Activated CD4-positive, CD25-positive, alpha-beta regulatory T cell treated with anti-CD3 and anti-CD28 coated beads, Interleukin-2, amount 50 U/mL, for 72 hours (primary cell): ENCODE data around the gene COMMD10.

Experiments used
- DNase-seq: peaks from one replicate; pipeline ENCODE4 v3.0.0; 2021

The COMMD10 gene

DNA sequence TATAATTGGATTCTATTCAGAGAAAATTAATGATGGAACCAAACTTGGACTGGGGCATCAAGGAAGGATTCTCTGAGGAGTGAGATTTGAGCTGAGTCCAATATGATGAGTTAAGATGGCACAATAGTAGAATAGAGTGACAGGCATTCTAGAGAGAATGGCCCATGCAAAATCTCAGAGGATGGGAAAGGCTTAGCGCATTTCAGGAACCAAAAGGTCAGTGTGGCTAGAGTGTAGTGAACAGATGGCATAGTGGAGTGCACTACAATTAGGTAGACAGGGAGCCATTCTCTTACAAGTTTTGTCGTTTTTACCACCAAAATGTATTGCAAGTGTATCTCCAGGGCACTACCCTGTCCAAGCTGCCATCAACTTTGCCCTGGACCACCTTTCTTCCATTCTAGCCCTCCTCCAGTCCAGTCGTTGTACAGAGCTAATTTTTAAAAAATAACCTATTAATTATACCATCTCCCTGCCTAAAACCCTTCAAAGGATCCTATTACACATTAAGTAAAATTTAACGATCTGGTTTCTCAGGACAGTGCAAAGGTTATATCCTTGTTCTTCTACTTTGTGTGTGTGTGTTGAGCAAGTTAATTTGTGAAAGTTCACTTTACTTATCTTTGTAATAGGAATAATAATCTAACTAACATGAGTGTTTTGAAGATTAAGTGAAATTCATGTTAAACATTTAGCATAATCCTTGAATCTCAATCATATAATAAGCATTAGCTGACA, 211.7 kb downstream of the COMMD10 start:
- no peak for DNase-seq

DNA sequence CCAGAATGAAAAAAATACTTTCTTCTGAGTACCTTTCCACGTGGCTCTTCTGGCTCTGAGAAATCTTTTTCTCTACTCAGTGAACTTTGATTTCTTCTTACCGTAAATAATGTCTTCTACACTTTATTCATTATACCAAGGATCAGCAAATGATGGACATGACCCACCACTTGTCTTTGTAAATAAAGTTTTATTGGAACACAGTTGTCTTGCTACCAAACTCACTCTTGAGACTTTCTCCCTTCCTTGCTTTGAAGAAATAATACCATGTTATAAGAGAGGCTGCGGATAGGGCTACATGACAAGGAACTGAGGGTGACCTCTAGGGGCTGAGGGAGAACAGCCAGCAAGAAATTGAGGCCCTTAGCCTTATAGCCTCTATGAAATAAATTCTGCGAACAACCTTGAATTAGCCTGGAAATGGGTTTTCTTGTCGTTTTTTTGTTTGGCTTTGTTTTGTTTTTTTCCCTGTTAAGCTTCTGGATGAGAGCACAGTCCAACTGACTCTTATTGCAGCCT, 212.5 kb downstream of the COMMD10 start:
- no peak for DNase-seq

DNA sequence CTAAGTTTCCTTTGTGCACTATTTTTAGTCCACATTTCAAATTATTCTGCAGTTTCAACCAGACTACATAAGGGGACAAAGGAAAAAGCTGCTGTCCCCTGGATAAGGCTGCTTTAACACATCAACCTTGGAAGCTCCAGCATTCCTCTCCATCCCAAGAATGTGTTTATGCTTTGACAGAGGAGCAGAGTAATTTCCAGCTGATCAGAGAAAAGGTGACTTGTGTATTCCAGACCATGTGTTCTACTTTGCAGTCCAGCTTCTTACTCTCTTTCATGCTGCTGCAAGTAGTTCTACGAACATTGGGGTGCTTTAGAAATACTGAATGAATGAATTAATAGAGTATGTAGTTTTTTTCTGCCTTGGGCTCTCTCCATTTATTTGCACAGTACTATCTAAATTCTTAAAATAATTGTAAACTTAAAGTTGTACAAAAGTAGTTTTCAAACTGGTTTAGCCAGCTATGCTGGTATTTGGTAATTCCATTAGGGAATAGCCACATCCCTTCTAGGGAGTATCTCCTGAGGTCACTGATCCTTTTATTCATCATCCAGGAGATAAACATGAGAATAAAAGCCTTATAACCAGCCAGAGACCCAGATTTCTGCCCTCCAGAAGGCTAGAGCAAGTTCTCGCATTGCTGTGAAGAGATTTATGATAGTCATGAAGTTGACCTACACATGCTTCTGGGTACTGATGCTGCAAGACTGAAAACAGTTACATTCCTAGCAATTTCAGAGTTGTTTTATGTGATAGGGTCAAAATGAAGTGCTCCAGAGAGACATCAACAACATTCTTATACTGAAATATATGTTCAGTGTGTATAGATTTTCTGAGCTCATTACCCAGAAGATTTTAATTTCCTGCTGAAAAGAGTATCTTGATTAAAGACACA, 215.2 kb downstream of the COMMD10 start:
- no peak for DNase-seq

DNA sequence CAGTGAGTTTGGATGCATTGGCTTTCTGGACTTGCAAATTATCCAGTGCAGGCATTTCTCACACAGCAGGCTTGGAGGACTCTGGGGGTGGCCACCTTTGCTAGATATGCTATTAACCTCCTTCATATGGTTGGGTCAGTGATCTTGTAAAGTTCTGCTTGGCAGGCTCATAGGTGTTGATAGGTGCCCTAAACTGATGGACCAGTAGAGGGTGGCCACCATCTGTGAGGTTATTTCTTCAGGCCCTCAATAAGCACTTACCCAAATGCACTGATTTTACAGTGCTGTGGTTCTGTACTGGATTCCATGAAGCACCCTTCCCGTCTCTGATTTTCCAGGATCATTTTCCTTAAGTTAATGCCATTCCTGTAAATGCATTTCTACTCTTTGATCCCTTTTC, 216.3 kb downstream of the COMMD10 start:
- DNase-seq = no peak

DNA sequence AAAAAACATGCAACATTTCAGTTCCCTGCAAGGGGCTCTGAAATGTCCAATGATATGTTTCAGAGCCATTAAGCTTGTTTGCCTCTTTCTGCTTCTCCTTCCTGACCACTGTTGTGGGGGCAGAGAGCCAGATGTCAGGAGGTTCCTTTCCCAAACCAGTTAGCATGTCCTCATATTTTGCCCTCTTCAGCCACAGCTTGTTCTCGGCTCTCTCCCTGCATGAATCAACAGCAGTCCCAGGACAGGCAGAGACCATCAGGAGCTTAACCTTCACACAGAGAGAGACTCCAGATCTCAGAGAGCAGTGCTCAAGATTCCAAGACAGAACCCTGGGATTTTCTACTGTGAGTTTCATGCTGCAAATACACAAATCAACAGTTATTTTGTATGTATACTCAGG, 218.5 kb downstream of the COMMD10 start:
- no peak for DNase-seq

DNA sequence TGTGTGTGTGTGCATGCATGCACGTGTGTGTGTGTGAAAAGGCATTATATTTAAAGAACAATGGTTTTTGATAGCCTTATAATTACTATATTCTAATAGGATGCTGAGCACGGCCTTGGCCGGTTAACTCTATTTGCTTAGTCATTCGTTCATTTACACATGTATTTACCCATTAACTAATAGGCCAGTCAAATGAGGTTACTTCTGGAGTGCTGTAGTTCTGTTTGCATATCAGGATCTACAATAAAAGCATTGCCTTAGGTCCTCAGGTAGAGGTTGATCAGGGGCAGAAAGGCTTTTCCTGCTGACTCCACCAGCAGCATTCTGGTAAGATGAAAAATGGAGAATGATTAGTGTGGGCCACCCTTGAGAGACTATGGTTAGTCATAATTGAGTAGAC, 219.0 kb downstream of the COMMD10 start:
- DNase-seq = no peak

DNA sequence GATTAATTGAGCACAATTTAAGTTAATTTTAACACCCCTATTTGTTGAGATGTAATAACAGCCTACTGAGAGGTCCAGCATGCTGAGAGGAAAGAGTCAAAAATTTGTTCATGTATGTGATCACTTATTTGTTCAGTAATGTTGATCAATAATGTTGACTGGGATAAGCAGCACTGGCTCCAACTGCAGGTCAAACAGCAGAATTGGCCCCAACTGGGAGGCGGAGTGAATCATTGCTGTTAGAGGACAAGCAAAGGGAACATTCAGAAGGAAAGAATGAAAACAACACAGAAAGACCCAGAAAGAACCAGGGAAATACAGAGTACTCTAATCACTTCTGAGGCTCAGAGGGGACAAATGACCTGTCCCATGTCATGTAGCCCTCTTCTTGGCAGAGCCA, 221.1 kb downstream of the COMMD10 start:
- no peak for DNase-seq

DNA sequence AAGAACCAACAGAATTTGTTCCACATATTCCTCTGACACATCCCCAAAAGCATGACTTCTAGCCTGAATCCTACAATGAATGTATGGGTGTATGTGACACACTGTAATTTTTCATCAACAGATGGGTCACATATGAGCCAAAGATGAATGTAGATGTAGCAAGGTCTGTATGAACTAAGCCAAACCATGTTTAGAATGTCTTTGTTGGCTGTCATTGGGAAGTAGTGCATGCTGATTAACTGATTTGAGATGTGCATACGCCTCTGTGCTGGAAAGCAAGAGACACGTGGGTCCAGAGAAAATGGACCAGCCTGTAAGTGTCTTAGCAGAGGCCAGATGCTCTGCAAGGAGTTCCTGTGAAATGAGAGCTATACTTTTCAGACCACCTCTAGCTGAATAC, 222.0 kb downstream of the COMMD10 start:
- no peak for DNase-seq

DNA sequence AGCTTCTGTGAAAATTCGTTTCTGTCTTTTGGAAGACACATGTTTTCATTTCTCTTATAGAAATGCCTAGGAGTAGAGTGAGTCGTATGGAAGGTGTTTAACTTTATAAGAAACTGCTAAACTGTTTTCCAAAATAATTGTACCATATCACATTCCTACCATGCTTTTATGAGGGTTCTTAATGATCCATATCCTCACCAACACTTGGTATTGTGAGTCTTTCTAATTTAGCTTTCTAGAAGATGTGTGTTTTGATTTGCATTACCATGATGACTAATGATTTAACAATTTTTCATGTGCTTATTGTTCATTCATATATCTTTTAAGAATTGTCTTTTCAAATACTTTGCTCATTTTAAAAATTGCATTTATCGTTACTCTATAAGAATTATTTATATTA, 223.6 kb downstream of the COMMD10 start:
- no peak for DNase-seq

DNA sequence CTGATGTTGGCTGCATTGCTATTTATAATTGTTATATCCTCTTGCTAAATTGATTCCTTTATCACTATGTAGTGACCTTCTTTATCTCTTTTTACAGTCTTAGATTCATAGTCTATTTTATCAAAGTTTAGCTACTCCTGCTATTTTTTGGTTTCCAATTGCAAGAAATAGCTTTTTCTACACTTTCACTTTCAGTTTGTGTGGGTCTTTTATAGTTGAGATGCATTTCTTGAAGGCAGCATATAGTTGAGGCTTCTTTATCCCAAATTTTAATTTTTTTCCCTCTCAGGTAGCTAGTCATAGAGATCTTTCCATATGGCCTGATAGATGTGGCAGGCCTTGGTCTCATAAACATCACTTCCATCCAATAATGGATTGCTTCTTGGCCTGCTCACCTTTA, 228.5 kb downstream of the COMMD10 start:
- DNase-seq = no peak

DNA sequence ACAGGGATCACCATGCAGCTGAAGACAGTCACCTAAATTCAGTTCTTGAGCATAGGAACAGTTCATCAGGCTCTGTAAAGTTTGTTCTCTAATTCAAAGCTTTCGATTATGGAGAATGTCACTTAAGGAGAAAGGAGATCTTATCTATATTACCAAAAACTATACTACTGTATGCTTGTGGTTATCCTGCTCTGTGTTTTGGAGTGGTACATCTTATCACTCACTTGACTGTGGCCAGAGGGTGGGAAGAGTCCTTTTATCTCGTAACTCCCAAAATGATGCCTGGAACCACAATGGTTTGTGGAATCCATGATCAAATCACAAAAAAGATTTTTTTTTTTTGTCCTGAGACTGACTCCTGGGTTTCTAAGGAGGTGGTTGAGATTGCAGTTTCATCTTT, 230.7 kb downstream of the COMMD10 start:
- no peak for DNase-seq

DNA sequence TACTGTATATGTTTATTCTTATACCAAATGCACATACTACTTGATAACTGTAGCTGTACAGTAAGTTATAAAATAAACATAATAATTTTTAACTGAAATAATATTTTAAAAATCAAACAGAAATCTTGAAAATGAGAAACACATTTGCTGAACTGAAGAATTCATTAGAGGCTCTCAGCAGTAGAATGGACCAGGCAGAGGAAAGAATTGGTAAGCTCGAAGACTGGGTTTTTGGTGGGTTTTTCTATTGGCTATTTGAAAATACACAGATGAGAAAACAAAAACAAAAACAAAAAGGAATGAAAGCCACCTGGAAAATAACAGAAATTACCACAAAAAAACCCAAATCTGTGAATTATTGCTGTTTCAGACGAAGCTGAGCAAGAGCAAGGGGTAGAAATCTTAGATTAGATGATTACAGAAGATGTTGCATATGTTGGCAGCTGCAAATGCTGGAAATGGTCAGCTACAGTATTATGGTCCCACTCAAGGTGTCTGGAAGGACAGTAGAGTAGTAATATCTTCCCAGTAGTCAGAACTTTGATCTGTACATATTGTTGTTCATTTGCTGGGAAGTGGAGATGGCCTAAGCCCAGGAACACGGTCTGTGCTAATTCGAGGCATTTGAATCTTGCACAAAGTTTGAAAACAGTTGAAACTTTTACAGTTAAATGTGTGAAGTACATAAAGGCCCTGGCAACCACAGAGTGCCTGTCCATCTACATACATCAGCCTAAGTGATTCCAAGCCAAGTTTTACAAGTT, 233.4 kb downstream of the COMMD10 start:
- DNase-seq = no peak

DNA sequence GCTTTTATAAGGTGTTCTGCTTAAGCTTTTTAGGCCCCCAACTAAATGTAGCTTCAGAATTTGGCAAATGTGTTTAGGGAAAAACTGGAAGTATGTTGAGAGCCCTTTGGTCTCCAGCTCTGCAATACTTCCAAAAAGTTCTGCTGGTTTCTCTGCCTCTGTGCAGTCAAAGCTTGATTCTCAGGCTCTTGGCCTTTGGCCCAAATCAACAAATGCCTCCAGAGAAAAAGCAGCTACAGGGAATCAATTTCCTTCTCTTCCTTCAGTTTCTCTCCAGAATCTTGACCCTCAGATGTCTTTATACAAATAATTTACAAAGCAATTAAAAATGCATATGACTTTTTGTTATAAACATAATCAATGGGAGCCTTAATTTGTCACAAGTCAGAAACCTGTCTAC, 235.7 kb downstream of the COMMD10 start:
- no peak for DNase-seq

DNA sequence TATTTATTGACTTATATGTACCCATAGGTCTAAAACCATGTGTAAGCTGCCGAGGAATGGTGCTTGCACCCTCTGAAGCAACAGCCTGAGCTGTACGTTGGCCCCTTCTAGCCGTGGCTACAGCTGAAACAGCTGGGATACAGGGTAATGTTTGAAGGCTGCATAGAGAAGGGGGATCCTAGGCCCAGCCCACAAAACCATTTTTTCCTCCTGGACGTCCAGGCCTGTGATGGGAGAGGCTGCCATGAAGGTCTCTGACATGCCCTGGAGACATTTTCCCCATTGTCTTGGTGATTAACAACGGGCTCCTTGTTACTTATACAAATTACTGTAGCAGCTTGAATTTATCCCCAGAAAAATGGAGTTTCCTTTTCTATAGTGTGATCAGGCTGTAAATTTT, 244.7 kb downstream of the COMMD10 start:
- no peak for DNase-seq

DNA sequence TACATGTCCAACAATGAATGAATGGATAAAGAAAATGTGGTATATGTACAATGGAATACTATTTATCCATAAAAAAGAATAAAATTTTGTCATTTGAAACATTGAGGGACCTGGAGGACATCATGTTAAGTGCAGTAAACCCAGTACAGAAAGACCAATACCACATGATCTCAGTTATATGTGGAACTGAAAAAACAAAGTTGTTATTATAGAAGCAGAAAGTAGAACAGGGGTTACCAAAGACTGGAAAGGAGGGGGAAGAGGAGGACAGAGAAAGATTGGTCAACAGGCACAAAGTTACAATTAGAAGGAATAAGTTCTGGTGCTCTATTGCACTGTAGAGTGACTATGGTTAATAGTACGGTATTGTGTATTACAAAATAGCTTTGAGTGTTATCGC, 256.0 kb downstream of the COMMD10 start:
- DNase-seq = no peak
